HFFc6 (cell line): ENCODE results near the gene SHISAL2B. TPM values are rescaled to one million over a fixed set of nuclear protein-coding genes. Genes with fewer than 3 reads are reported as not detected.

Experiments used
- DNase-seq: peaks from one replicate; pipeline ENCODE4 v3.0.0-alpha.2; 2018
- H3K27ac Mint-ChIP-seq: 2 replicates; pipeline ENCODE4 v1.8.0; 2020; ENCODE audit warnings: mild to moderate bottlenecking, mixed read lengths
- H3K27me3 Mint-ChIP-seq: 2 replicates; pipeline ENCODE4 v1.8.0; 2021; ENCODE audit warnings: mild to moderate bottlenecking, moderate library complexity, mixed read lengths; ENCODE audit not compliant: insufficient read depth
- H3K36me3 Mint-ChIP-seq: 2 replicates; pipeline ENCODE4 v1.8.0; 2021; ENCODE audit warnings: low read depth, mixed read lengths
- H3K4me1 Mint-ChIP-seq: 2 replicates; pipeline ENCODE4 v1.8.0; 2020; ENCODE audit warnings: low read depth, mixed read lengths
- H3K4me3 Mint-ChIP-seq: 2 replicates; pipeline ENCODE4 v1.8.0; 2020; ENCODE audit warnings: mild to moderate bottlenecking, moderate library complexity, mixed read lengths
- H3K9me3 Mint-ChIP-seq: 2 replicates; pipeline ENCODE4 v1.8.0; 2020; ENCODE audit warnings: mild to moderate bottlenecking, mixed read lengths
- total RNA-seq, 6 experiments: library from RNA; stranded (reverse); fragmentation: NEBNext Ultra II Directional; extraction: Animal tissue kit (Norgen Biotek cat#: 25700); gene quantifications; 2 replicates in 1 of 6; 3 replicates in 5 of 6; pipeline ENCODE4 v1.2.3, GENCODE V29; 2021
- TF ChIP-seq, protein P1 (sequence below): fragments of 200-600 bp; sonication (generic); IDR thresholded peaks from 2 replicates; pipeline ENCODE4 v1.5.0; 2021; ENCODE audit warnings: antibody characterized with exemption, mild to moderate bottlenecking

Gene SHISAL2B
- total RNA-seq, 6 experiments from 2014 or later, result not detected

DNA sequence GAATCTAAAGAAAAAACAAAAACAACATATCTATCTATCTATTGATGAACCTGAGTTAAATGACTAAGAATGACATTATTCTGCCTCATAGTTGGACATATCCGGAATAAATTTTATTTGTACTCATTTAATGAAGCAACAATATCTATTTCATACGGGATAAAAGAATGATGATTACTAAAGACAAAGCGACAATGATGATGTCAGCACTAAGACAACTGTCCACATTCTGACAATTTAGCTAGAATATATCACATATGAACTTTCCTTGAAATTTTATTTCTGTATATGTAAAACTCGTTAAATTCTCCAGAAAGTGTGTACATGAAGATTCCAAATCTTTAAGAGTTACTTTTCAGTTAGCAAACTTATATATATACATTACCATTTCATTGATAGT, 23.2 kb upstream of the SHISAL2B start:
- Mint-ChIP-seq H3K4me1 (peaks cover 11% of the 10 kb centered on the region), H3K36me3 (no peaks in the 10 kb centered on the region), H3K27me3 (peaks cover 10% of the 10 kb centered on the region), H3K27ac (no peak overlapping the region), H3K4me3 (no peak overlapping the region), H3K9me3 (no peaks in the 10 kb centered on the region)
- no peak for DNase-seq
- TF ChIP-seq, protein P1, sequence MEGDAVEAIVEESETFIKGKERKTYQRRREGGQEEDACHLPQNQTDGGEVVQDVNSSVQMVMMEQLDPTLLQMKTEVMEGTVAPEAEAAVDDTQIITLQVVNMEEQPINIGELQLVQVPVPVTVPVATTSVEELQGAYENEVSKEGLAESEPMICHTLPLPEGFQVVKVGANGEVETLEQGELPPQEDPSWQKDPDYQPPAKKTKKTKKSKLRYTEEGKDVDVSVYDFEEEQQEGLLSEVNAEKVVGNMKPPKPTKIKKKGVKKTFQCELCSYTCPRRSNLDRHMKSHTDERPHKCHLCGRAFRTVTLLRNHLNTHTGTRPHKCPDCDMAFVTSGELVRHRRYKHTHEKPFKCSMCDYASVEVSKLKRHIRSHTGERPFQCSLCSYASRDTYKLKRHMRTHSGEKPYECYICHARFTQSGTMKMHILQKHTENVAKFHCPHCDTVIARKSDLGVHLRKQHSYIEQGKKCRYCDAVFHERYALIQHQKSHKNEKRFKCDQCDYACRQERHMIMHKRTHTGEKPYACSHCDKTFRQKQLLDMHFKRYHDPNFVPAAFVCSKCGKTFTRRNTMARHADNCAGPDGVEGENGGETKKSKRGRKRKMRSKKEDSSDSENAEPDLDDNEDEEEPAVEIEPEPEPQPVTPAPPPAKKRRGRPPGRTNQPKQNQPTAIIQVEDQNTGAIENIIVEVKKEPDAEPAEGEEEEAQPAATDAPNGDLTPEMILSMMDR, result no peak

DNA sequence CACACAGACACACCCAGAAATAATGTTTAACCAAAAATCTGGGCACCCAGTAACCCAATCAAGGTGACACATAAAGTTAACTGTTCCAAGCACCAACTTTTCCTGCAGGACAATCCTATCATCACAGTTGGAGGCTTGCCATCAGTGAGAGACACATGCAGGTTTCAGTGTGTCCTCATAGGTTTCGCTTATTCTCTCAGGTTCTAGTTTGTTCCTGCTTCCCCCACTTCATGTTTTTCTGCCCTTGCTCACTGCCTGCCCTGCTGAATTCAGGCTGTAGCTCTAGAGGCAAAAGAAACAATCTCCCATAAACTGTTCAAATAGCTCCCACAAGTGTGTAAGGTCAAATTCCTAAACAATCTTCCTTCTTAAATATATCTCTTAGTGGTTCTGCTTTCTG, 20.0 kb upstream of the SHISAL2B start:
- H3K4me3 Mint-ChIP-seq, result no peak overlapping the region
- DNase-seq, result no peak
- no peaks in the 10 kb centered on the region for H3K36me3 Mint-ChIP-seq
- TF ChIP-seq, protein P1, result no peak
- H3K27me3 Mint-ChIP-seq, result peaks cover 11% of the 10 kb centered on the region
- no peak overlapping the region for H3K27ac Mint-ChIP-seq
- no peaks in the 10 kb centered on the region for H3K9me3 Mint-ChIP-seq
- H3K4me1 Mint-ChIP-seq, result peaks cover 11% of the 10 kb centered on the region

DNA sequence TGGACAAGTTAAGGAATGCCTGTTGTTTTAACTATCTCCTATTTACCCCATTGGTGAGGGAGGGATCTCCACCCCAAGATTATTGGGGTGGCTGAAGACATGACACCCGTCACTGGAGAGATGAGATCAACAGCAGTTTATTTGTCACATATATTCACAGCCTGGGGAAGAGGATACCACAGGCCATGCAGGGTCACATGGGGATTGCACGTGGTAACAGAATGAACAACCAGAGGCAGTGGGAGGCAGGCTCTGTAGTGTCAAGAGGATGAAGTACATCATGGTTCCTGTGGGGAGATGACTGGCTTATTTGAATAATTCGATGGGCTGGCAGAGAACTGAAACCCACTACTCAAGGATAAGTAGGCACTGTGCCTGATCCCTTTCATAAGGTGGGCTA, 18.6 kb upstream of the SHISAL2B start:
- Mint-ChIP-seq H3K27me3 (peaks cover 16% of the 10 kb centered on the region), H3K4me3 (no peak overlapping the region), H3K4me1 (0 out of 2 replicates have a peak, but pooled peaks cover under 1% of the 10 kb centered on the region), H3K9me3 (no peaks in the 10 kb centered on the region), H3K27ac (no peak overlapping the region), H3K36me3 (no peaks in the 10 kb centered on the region)
- TF ChIP-seq, protein P1, result no peak
- DNase-seq, result no peak

DNA sequence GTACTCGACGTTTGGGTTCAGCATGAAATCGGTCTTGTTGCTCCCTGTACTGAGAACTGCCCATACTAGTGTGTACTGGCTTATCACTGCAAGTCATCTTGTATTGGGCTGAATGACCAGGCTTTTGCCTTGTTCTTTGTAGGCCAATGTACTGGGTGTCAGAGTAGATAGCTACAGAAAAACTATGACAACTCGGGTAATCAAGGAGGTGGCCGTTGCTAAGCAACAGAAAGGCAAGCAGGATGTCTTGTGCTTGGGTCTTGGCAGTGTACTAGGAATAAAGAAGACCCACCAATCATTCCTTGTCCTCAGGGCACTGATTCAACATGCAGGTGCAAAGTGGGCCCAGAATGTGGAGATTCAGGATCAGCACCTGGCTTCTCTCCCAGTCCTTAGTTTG, 11.9 kb upstream of the SHISAL2B start:
- DNase-seq, result no peak
- no peaks in the 10 kb centered on the region for H3K9me3 Mint-ChIP-seq
- H3K4me3 Mint-ChIP-seq, result no peak overlapping the region

DNA sequence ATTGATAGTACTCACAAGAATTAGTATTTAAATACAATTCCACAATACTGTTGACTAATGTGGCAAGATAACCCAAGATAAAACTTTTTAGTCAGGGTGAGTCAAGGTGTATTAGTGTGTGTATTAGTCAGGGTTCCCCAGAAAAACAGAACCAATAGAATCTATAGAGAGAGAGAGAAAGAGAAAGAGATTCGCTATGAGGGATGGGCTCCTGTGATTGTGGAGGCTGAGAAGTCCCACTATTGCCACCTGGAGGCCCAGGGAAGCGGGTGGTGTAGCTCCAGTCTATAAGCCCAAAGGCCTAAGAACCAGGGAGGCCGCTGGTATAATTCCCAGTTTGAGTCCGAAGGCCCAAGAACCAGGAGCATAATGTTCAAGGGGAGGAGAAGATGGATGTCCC, 10.0 kb upstream of the SHISAL2B start:
- H3K4me1 Mint-ChIP-seq, result no peaks in the 10 kb centered on the region
- no peak overlapping the region for H3K27ac Mint-ChIP-seq
- H3K9me3 Mint-ChIP-seq, result no peaks in the 10 kb centered on the region
- H3K27me3 Mint-ChIP-seq, result peaks cover 25% of the 10 kb centered on the region
- H3K4me3 Mint-ChIP-seq, result no peak overlapping the region; the same call in 1 of the 2 replicates
- TF ChIP-seq, protein P1, result peak; percentile 31; the same call in 1 of the 2 replicates
- no peaks in the 10 kb centered on the region for H3K36me3 Mint-ChIP-seq
- DNase-seq, result peak; percentile 4

More for the DNA sequence above, 11.9 kb upstream of the SHISAL2B start:
- Mint-ChIP-seq H3K27ac (no peak overlapping the region), H3K36me3 (no peaks in the 10 kb centered on the region), H3K27me3 (peaks cover 27% of the 10 kb centered on the region), H3K4me1 (no peaks in the 10 kb centered on the region)
- TF ChIP-seq, protein P1, result no peak

DNA sequence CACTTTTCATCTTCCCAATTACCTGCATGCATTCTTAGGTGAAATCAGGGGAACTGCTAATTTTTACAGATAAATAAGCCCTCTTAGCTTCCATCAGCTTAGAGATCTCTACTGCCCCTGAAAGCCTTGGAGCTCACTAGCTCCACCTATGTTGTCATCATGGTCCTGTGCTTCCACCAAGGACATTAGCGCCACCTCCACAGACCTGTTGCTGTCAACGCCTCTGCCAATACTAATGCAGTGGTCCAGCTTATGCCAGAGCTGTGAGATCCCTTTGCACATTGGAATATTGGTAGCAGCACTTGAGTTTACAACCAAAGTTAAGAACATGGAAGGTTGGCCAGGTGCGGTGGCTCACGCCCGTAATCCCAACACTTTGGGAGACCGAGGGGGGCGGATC, 7.7 kb upstream of the SHISAL2B start:
- H3K4me1 Mint-ChIP-seq, result no peaks in the 10 kb centered on the region
- peaks cover 22% of the 10 kb centered on the region for H3K27me3 Mint-ChIP-seq

More for the DNA sequence above, 7.7 kb upstream of the SHISAL2B start:
- no peaks in the 10 kb centered on the region for H3K36me3 Mint-ChIP-seq
- no peaks in the 10 kb centered on the region for H3K9me3 Mint-ChIP-seq
- DNase-seq, result no peak
- TF ChIP-seq, protein P1, result no peak; the same call in 1 of the 2 replicates
- no peak overlapping the region for H3K27ac Mint-ChIP-seq
- H3K4me3 Mint-ChIP-seq, result no peak overlapping the region
